Measurements from ENCODE around the gene JAM3. TPM values are rescaled to one million over a fixed set of nuclear protein-coding genes. Genes with fewer than 3 reads are reported as not detected.
"Not testable (repeated sequence)": the region's sequence is repeated elsewhere in the genome, so short reads cannot be mapped to it uniquely, and the experiment has no call there.

Gene JAM3
- total RNA-seq, 3 donors from 2014 or later (not counting 1 experiment from before 2014, with no cell fraction given) = 2.1 to 3.8 (median 2.4) TPM

- Histone ChIP-seq H3K4me1 (ENCODE audit: control insufficient read depth, insufficient read depth, low read length) (no peaks in the 10 kb centered on the region), H3K27ac (ENCODE audit: low read length) (no peak overlapping the region), H3K36me3 (ENCODE audit: control insufficient read depth, insufficient read depth, low read length) (peaks cover 42% of the 10 kb centered on the region), H3K9me3 (ENCODE audit: control insufficient read depth, insufficient read depth, low read length) (no peaks in the 10 kb centered on the region), H3K27me3 (ENCODE audit: control insufficient read depth, insufficient read depth, low read length) (no peaks in the 10 kb centered on the region), H3K4me3 (ENCODE audit: low read length) (no peak overlapping the region)
- intact Hi-C loops (cut with micrococcal nuclease) = no loop called here
- H3K4me3 Mint-ChIP-seq = no peak overlapping the region
- H3K4me1 Mint-ChIP-seq = no peaks in the 10 kb centered on the region
- ATAC-seq (no peak), DNase-seq (no peak)
- H3K9me3 Mint-ChIP-seq = no peaks in the 10 kb centered on the region
- H3K27ac Mint-ChIP-seq = no peak overlapping the region
- peaks cover 23% of the 10 kb centered on the region for H3K36me3 Mint-ChIP-seq
- H3K27me3 Mint-ChIP-seq (ENCODE audit: low read depth in 2 of 2) = no peaks in the 10 kb centered on the region
- 92% methylated on average over 3 of the region's 5 CpGs for WGBS (ENCODE audit: insufficient coverage)
- TF ChIP-seq CTCF (IDR thresholded peaks at IDR 0.05) = no peak
Observed at GRCh38 chr11:134178032-134178674, 109.3 kb downstream of the JAM3 start.

GRCh38 chr11:134181707-134182106 is 112.8 kb downstream of the JAM3 start:
- no peaks in the 10 kb centered on the region for H3K9me3 Mint-ChIP-seq

DNA sequence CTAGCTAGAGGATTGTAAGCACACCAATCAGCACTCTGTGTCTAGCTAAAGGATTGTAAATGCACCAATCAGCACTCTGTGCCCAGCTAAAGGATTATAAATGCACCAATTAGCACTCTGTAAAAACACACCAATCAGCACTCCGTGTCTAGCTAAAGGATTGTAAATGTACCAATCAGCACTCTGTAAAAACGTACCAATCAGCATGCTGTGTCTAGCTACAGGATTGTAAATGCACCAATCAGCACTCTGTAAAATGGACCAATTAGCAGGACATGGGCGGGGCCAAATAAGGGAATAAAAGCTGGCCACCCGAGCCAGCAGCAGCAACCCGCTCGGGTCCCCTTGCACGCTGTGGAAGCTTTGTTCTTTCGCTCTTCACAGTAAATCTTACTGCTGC is 119.2 kb downstream of the JAM3 start:
- H3K27ac Mint-ChIP-seq; ATAC-seq; H3K4me1 Mint-ChIP-seq; H3K4me1 ChIP-seq (ENCODE audit: control insufficient read depth, insufficient read depth, low read length); intact Hi-C loops (cut with micrococcal nuclease); H3K9me3 Mint-ChIP-seq; H3K4me3 ChIP-seq (ENCODE audit: low read length); H3K27me3 Mint-ChIP-seq (ENCODE audit: low read depth in 2 of 2); H3K9me3 ChIP-seq (ENCODE audit: control insufficient read depth, insufficient read depth, low read length); DNase-seq; H3K27me3 ChIP-seq (ENCODE audit: control insufficient read depth, insufficient read depth, low read length); H3K27ac ChIP-seq (ENCODE audit: low read length); H3K4me3 Mint-ChIP-seq: not testable (repeated sequence)
- H3K36me3 Mint-ChIP-seq = peaks cover 31% of the 10 kb centered on the region
- H3K36me3 ChIP-seq (ENCODE audit: control insufficient read depth, insufficient read depth, low read length) = peaks cover 47% of the 10 kb centered on the region
- 96% methylated on average over 8 of the region's 8 CpGs for WGBS (ENCODE audit: insufficient coverage)

More at GRCh38 chr11:134181707-134182106, 112.8 kb downstream of the JAM3 start:
- no peaks in the 10 kb centered on the region for H3K9me3 ChIP-seq (ENCODE audit: control insufficient read depth, insufficient read depth, low read length)
- Mint-ChIP-seq H3K36me3 (peaks cover 13% of the 10 kb centered on the region), H3K4me3 (no peak overlapping the region), H3K27me3 (ENCODE audit: low read depth in 2 of 2) (no peaks in the 10 kb centered on the region), H3K4me1 (no peaks in the 10 kb centered on the region), H3K27ac (no peak overlapping the region)
- H3K36me3 ChIP-seq (ENCODE audit: control insufficient read depth, insufficient read depth, low read length) = peaks cover 36% of the 10 kb centered on the region
- TF ChIP-seq CTCF (IDR thresholded peaks at IDR 0.05) = no peak
- H3K4me3 ChIP-seq (ENCODE audit: low read length) = no peak overlapping the region
- WGBS (ENCODE audit: insufficient coverage) = 93% methylated on average over 2 of the region's 4 CpGs
- intact Hi-C loops (cut with micrococcal nuclease) = no loop called here
- no peak overlapping the region for H3K27ac ChIP-seq (ENCODE audit: low read length)
- DNase-seq = no peak
- H3K4me1 ChIP-seq (ENCODE audit: control insufficient read depth, insufficient read depth, low read length) = no peaks in the 10 kb centered on the region
- no peak for ATAC-seq
- H3K27me3 ChIP-seq (ENCODE audit: control insufficient read depth, insufficient read depth, low read length) = no peaks in the 10 kb centered on the region

DNA sequence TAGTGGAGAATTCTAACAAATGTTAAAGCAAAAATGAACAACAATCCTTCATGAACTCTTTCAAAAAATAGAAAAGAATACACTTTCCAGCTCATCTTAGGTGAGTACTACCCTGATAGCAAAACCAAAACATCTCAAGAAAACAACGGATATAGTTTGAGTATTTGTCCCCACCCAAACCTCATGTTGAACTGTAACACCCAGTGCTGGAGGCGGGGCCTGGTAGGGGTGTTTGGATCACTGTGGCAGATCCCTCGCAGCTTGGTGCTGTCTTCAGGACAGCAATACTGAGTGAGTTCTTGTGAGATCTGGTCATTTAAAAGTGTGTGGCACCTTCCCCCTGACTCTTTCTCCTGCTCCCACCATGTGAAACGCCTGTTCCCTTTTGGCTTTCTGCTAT is 127.9 kb downstream of the JAM3 start:
- H3K27ac Mint-ChIP-seq = peak overlapping the region; percentile 22 to 68
- ATAC-seq = peak; percentile 60 to 78 (median 70)
- intact Hi-C loops (cut with micrococcal nuclease) = no loop called here

More for the DNA sequence above, 127.9 kb downstream of the JAM3 start:
- H3K36me3 Mint-ChIP-seq = peaks cover 24% of the 10 kb centered on the region
- no peaks in the 10 kb centered on the region for H3K9me3 Mint-ChIP-seq
- no peak for TF ChIP-seq CTCF (IDR thresholded peaks at IDR 0.05)
- Histone ChIP-seq H3K27me3 (ENCODE audit: control insufficient read depth, insufficient read depth, low read length) (no peaks in the 10 kb centered on the region), H3K4me1 (ENCODE audit: control insufficient read depth, insufficient read depth, low read length) (no peaks in the 10 kb centered on the region), H3K27ac (ENCODE audit: low read length) (no peak overlapping the region), H3K36me3 (ENCODE audit: control insufficient read depth, insufficient read depth, low read length) (peaks cover 40% of the 10 kb centered on the region), H3K9me3 (ENCODE audit: control insufficient read depth, insufficient read depth, low read length) (no peaks in the 10 kb centered on the region), H3K4me3 (ENCODE audit: low read length) (no peak overlapping the region)
- DNase-seq = peak in 1 of 2 donors; percentile 18
- 81% methylated on average over 3 of the region's 4 CpGs for WGBS (ENCODE audit: insufficient coverage)
- H3K27me3 Mint-ChIP-seq (ENCODE audit: low read depth in 2 of 2) = no peaks in the 10 kb centered on the region
- H3K4me1 Mint-ChIP-seq = peaks cover 0 to 8% of the 10 kb centered on the region in 2 donors
- H3K4me3 Mint-ChIP-seq = peak overlapping the region; percentile 19
